GM18951 (cell line): Measurements from ENCODE around the gene ACOX1.

Source experiments
- POLR2A ChIP-seq: IDR thresholded peaks from 4 replicates; pipeline ENCODE4 v1.6.1; 2011; ENCODE audit warnings: mild to moderate bottlenecking; ENCODE audit not compliant: insufficient read length, insufficient read depth; ENCODE audit errors: extremely low read depth
- in situ Hi-C: fragments of 300-500 bp; cut with MboI; formaldehyde crosslinking; loops from one replicate; pipeline ENCODE4 v1.12.0; 2022; ENCODE audit warnings: low sequenced_read_pairs, mixed read lengths, inconsistent platforms; ENCODE audit not compliant: unreplicated experiment

The ACOX1 gene

GRCh38 chr17:76003915-76004314 lies 24.9 kb upstream of the ACOX1 start:
- in situ Hi-C loops: loop anchor here (10.0 kb wide), 1 partner anchor 89 kb away; no protein-coding TSS in a partner anchor
- TF ChIP-seq POLR2A: no peak

GRCh38 chr17:76002100-76002499 lies 23.1 kb upstream of the ACOX1 start:
- TF ChIP-seq POLR2A: no peak
- in situ Hi-C loops: loop anchor here (10.0 kb wide), 1 partner anchor 87 kb away; no protein-coding TSS in a partner anchor

GRCh38 chr17:76000755-76001521 lies 22.0 kb upstream of the ACOX1 start, which contains the start of gene CDK3:
CDK3 (plus strand) TSS chr17:76000855; CDS start chr17:76001426, 571 bp downstream.
- in situ Hi-C loops: loop anchor here (10.0 kb wide), 1 partner anchor 86 kb away; no protein-coding TSS in a partner anchor
- TF ChIP-seq POLR2A: no peak

GRCh38 chr17:76000016-76000754 lies 21.2 kb upstream of the ACOX1 start:
- in situ Hi-C loops: loop anchor here (10.0 kb wide), 1 partner anchor 85 kb away; no protein-coding TSS in a partner anchor
- no peak for TF ChIP-seq POLR2A

GRCh38 chr17:75998327-75998795 lies 19.4 kb upstream of the ACOX1 start:
- no peak for TF ChIP-seq POLR2A
- in situ Hi-C loops: no loop called here

GRCh38 chr17:75996665-75997590 lies 18.0 kb upstream of the ACOX1 start:
- peak; percentile 18 for TF ChIP-seq POLR2A
- in situ Hi-C loops: no loop called here

GRCh38 chr17:75995385-75995925 lies 16.5 kb upstream of the ACOX1 start:
- in situ Hi-C loops: no loop called here

GRCh38 chr17:75994802-75995370 lies 15.9 kb upstream of the ACOX1 start:
- in situ Hi-C loops: no loop called here
- no peak for TF ChIP-seq POLR2A

More at GRCh38 chr17:75995385-75995925, 16.5 kb upstream of the ACOX1 start:
- no peak for TF ChIP-seq POLR2A

GRCh38 chr17:75991396-75991795 lies 12.4 kb upstream of the ACOX1 start:
- no peak for TF ChIP-seq POLR2A
- in situ Hi-C loops: no loop called here

GRCh38 chr17:75987041-75987440 lies 8.1 kb upstream of the ACOX1 start:
- in situ Hi-C loops: no loop called here

GRCh38 chr17:75985986-75986385 lies 7.0 kb upstream of the ACOX1 start:
- in situ Hi-C loops: no loop called here
- TF ChIP-seq POLR2A: no peak

More at GRCh38 chr17:75987041-75987440, 8.1 kb upstream of the ACOX1 start:
- no peak for TF ChIP-seq POLR2A
